Endothelial cell of umbilical vein (primary cell): ENCODE data around the gene TMPRSS5.

Experiments
- CTCF ChIP-seq, 2 donors: IDR thresholded peaks; 1 replicate in 1 of 2; 2 replicates in 1 of 2; pipeline ENCODE4 v1.5.1; 2011; ENCODE audit warnings: low read length in 2 of 2, mild to moderate bottlenecking in 2 of 2, moderate library complexity in 2 of 2, control low read depth in 1 of 2, inconsistent platforms in 1 of 2, low read depth in 1 of 2; ENCODE audit not compliant: insufficient read depth in 1 of 2; ENCODE audit errors: extremely low read depth in 1 of 2
- EZH2 ChIP-seq: IDR thresholded peaks from 2 replicates; pipeline ENCODE4 v1.6.1; 2012; ENCODE audit warnings: borderline replicate concordance, low read depth, mild to moderate bottlenecking, moderate library complexity, low read length, inconsistent platforms; ENCODE audit not compliant: severe bottlenecking
- POLR2A ChIP-seq: IDR thresholded peaks from 2 replicates; pipeline ENCODE4 v1.6.1; 2012; ENCODE audit warnings: low read depth, mild to moderate bottlenecking, control low read depth, low read length

DNA sequence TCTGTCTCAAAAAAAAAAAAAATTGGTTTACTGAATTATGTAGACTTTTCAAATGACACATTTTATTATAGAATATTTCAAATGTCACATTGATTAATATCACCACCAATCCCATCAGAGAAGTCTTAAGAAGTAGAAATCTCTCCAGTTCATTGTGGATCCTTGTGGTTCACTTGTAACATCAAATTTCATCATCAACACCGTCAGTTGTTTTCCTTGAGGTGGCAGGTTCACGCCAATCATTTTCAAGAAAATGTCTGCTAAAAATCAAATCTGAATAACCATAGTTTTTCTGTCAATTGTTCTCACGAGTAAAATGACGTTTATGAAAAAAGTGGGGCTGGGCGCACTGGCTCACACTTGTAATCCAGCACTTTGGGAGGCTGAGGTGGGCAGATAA lies 50.3 kb downstream of the TMPRSS5 start:
- TF ChIP-seq CTCF (IDR thresholded peaks at IDR 0.05; ENCODE audit: extremely low read depth in 1 of 2, insufficient read depth in 1 of 2, low read depth in 1 of 2, low read length in 2 of 2) (no peak), POLR2A (no peak), EZH2 (no peak)
